Myocyte (in vitro differentiated cells): ENCODE results near the gene MIA3. TPM values are rescaled to one million over a fixed set of nuclear protein-coding genes. Genes with fewer than 3 reads are reported as not detected.
A peak's percentile ranks its signal among the peaks of the same experiment; 100 is the strongest.

Experiments used
- DNase-seq: peaks from one replicate; pipeline ENCODE4 v3.0.0-alpha.2; 2012; ENCODE audit warnings: low read depth
- total RNA-seq: library from RNA; depleted of rRNA; stranded (reverse); fragments of >200 nt; gene quantifications from 2 replicates; pipeline ENCODE4 v1.2.3, GENCODE V29; 2014

Gene MIA3
- total RNA-seq, 1 donor from 2014 or later, result 59.0 TPM

DNA sequence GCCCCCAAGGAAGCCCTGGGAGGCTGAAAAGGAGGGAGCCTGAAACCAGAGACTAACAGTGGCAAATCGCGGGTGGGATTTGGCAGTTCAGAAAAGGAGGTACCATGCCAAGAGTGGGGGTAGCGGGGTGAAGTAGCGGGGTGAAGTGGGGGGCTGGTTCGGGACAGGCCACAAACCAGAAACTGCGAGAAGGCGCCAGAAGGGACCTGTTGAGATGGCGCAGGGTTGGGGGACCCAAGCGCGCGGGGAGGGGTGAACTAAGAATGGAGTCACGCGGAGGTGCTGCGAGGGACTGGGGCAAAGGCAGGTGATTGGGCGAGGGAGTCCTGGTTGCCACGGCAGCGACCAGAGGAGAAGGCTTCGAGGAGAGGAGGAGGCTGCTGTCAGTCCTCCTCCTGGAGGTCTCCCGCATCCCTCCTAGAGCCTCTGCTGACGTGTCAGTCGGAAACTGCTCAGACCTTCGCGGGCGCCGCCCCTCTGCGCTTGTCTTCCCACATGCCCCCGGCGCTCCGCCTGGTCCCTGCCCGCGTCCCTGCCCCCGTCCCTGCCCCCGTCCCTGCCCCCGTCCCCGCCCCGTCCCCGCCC, 438 bp upstream of the MIA3 start:
- peak; percentile 89 for DNase-seq

DNA sequence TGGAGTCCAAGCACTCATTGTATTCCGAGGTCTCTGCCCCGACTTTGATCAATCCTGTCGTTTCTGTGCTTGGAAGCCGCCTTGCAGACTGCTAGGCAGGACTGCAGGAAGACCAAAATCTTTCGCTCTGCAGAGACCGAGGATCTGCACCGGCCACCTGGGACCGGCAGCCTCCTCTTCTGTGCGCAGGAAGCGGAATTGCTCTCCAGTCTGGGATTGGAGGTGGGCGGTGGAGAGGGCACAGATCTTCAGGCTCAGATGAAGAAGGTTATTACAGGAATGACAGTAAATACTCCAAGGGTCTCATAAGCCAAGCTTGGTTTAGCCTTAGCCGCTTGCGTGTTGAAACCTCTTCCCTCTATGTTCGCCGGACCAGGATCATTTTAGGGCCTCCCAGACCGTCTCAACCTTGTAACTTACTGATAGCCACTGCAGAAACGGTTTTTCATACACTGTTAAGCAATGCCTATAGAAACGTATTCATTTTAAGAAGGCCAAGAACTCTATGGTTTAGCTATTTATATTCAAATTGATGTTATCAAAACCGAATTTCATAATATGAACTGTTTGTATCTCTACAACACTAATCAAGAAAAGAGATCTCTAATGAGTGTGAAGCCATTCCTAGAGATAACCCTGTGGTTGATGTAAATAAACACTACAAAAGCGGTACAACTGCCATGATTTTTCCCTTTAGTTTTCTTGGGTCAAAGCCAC, 1.1 kb downstream of the MIA3 start:
- peak; percentile 32 for DNase-seq

DNA sequence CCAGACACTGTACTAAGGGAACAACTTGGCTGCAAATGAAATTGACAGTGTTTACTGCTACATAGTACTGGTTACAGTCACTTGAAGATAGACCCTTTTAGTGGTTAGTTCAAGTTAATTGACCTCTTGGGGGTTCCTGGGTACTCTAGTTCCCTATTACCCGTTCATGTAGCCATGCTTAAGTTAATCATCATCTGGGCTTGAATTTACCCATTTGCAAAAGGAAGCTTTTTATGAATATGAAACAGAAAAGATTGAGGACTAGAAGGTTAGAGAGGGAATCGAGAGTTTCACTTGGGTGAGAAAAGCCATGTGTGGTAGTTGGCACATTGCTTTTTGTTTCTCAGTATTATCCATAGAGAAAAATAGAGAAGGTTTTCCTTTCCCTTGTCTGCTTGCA, 2.7 kb downstream of the MIA3 start:
- DNase-seq, result no peak

DNA sequence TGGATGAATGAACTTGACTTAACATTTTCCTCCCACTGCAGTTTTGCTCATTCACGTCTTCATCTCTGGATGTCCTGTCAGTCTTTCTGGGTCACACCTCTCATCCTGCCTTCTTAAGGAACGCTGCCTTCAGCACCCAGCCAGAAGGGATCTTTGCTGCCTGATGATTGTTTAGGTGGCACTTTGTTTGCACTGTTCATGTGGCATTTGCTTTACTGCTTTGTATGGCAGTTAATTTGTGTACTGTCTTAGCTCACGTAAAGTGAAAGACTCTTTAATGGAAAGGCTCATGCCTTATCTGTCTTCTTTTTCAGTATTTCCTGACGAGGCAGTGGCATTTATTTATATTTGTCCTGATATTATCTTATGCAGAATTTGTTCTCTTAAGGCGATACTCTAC, 4.9 kb downstream of the MIA3 start:
- DNase-seq, result no peak

DNA sequence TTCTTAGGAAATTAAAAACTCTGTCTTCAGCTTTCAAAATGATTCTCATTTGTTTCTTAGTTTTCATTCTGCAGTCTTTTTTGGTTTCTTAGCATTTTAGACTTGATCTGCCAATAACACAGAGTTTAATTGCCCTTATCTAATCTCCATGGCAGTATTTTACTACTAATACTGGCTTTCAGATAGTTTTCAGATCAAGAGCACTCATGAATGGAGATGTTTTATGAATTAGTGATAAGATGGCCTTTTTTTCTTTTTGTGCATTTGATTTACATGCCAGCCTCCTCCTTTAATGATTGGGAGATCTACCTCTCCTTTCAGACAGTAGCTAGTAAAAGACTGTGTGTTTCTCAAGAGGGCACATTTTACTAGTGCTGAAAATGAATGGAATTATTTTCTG, 5.6 kb downstream of the MIA3 start:
- DNase-seq, result no peak

DNA sequence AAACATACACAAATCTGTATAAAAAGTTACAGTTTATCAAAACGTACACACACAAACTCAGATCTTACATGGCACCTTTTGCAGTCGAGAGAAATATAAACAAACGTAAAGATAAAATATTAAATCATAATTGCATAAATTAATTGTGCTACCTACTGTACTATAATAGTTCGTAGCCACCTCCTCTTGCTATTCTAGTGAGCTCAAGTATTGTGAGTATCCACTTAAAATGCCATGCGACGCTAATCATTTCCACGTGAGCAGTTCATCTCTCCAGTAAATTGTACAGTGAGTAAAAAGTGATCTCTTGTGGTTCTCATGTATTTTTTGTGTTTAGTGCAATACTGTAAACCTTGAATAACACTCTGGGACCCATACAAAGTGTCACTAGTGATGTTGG, 6.3 kb downstream of the MIA3 start:
- no peak for DNase-seq

DNA sequence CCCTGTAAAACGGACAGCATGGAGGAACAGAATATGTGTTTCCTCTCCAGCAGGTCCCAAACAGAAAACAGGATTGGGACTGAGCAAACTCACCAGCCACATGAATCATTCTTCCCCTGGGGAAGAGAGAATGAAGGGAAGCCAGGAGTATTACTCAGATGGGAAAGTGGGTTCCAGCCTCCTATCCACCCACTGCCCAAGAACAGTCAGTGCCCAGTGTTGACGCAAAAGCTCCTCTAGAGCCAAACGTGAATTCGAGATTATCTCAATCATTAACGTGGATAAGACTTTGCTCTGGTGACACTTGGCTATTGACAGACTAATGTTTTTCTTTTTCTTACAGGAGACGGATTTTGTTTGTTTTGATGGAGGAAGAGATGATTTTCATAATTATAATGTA, 9.3 kb downstream of the MIA3 start:
- peak; percentile 30 for DNase-seq

DNA sequence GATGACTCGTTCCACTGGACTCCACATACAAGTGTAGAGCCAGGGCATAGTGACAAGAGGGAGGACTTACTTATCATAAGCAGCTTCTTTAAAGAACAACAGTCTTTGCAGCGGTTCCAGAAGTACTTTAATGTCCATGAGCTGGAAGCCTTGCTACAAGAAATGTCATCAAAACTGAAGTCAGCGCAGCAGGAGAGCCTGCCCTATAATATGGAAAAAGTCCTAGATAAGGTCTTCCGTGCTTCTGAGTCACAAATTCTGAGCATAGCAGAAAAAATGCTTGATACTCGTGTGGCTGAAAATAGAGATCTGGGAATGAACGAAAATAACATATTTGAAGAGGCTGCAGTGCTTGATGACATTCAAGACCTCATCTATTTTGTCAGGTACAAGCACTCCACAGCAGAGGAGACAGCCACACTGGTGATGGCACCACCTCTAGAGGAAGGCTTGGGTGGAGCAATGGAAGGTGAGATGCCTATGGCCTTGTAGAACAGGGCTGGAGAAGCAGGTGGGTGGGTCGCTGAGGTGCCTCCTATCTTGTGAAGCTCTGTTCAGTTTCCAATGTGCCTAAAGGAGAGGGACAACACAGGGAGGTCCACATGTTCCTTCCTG, 12.1 kb downstream of the MIA3 start:
- DNase-seq, result no peak

DNA sequence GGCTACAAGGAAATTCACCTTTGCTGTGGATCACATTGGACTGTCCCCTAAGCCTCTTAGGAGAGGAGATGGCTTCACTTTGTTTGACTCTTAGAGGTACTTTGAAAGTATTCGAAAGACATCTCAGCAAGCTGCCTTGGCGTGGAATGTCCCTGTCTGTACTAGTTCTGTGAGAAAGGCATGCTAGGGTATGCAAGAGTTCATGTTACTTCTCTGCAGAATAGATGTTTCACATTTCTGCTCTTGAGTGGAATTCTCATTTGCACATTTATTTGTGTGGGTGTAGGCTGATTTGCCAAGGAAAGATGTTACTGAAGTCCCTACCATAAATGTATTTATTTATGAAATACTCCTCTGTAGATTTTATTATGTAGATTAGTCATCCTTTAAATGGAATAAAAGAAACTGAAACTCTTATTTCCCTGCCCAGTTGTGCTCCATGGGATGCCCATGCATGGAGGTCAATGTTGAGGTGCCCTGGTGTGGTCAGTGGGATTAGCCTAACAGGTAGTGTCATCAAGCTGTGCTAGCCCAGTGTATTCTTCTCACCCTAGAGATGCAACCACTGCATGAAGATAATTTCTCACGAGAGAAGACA, 13.8 kb downstream of the MIA3 start:
- DNase-seq, result no peak

DNA sequence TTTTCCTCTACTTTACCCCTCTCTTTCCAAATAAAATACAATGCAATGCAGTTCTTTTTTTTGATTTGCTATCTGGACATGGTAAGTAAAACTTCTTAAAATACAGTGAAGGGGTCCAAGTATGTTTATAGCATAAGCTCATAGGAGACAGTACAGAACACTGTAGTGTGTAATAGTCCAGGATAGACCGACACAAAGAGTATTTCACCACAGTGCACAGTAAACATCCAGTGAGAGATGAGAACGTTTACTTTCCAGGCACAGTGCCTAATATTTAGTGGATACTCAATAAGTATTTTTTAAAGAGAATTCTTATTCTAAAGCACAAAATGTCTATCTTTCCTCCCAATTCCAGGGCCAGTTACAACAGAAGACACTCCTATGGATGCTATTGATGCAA, 14.9 kb downstream of the MIA3 start:
- DNase-seq, result no peak

DNA sequence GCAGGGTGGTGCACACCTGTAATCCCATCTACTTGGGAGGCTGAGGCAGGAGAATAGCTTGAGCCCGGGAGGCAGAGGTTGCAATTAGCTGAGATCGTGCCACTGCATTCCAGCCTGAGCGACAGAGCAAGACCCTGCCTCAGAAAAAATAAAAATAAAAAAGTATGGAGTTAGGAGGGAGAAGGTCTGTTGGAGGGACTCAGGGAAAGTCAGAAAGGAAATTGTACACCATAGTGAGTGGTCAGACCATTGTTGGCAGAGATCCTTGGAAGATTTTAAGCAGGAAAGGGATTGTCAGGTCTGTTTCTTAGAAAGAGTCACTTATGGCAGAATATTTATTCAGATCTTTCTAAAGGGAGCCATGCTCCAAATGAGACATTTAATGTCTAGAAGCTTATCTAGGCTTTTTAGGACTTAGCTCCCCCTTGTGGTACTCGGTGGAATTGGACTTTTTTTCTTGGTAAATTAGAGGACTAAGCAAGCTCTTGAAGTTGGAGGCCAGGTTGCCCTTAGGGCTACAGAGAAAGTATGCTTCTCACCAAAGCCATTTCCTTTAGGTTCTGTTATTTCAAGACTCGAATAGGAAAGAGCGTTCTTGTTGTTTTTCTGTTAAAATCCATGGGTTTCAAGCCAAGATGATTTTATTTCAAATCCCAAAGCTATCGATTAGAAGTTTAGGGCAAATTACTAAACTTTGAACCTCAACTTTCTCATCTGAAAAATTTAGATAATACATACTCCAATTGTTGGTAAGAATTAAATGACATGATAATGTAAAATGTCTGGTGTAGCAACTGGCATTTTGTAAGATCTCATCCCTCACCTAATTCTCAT, 16.5 kb downstream of the MIA3 start:
- DNase-seq, result peak; percentile 95

DNA sequence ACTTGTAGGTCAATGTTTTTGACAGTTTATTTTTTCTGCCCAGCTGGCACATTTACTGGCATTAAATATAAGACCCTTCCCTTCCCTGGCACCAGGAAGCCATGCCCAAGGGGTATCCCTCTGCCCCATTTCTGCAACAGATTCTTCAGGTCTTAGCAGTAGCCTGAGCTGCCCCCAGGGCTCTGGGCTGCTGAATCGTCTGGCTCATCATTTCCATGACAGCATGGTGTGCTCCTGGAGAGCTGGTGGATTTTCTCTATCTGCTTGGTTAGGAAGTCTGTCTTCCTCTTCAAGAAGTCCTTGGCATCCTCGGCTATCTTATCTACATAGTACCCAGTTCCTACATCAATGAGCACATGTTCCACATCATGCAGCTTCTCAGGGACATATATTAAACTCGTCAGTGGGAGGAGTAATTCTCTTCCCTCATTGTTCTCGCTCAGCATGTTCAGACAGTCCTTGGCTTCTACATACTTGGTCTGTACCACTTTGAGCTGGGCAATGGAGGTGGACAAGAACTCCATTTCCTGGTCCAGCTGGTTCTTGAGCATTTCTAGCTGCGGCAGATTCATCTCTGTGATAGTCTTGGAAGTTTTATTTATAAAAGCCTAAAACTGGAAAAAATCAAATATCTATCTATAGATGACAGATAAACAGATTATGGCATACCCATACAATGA, 23.5 kb downstream of the MIA3 start:
- DNase-seq, result no peak

DNA sequence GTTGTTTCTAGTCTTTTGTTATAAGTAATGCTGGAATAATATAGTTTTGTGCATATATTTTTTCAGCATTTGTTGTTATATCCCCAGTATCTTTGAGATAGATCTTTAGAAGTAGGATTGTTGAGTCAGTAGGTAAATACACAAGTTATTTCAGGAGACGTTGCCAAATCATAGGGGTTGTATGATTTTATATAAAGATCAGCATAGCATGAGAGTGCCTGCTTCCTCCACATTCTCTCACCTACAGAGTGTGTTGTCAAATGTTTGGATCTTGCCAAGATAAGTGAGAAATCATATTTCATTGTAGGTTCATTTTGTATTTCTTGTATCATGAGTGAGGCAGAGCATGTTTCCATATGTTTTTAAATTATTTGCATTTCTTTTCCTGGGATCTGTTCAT, 24.6 kb downstream of the MIA3 start:
- DNase-seq, result no peak

DNA sequence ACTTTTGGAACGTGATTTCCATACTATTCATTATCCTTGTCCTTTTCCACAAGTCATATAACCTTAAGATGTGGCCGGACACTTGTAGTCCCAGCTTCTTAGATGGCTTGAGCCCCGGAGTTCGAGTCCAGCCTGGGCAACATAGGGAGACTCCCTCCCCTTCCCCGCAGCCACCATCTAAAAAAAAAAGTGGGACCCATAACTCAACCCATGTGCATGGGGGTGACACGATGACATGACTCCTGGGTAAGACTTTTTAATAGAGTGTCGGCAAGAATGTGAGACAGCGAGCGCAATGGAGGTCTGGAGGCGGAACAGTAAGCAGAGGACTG, 25.7 kb downstream of the MIA3 start:
- no peak for DNase-seq

DNA sequence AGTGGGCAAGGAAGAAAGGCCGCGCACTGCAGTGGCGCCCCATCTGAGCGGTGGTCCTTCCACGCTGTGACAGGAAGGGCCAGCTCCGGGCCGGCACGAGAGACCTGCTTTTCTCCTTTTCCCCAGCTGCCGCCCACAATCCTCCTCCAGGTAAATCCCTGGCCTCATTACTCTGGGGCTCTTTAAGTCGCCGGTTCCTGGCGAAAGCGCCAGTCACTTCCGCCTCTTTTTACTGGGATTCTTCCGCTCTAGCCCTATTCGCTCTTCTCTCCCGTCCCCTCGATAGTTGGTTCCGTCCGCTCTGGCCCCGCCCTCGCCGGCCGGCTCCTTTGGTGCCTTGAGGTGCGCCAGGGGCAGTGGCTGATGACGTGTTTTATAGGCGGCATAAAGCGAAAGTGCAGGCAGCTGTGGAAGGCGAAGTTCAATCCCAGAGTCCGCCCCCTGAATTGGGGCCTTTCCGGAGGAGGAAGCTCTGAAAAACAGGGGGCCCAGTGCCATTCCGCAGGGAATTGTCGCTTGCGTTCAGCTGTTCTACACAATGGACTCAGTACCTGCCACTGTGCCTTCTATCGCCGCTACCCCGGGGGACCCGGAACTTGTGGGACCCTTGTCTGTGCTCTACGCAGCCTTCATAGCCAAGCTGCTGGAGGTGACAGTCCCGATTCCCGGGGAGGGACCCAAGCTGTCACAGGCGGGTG, 26.2 kb downstream of the MIA3 start:
- peak; percentile 99 for DNase-seq

DNA sequence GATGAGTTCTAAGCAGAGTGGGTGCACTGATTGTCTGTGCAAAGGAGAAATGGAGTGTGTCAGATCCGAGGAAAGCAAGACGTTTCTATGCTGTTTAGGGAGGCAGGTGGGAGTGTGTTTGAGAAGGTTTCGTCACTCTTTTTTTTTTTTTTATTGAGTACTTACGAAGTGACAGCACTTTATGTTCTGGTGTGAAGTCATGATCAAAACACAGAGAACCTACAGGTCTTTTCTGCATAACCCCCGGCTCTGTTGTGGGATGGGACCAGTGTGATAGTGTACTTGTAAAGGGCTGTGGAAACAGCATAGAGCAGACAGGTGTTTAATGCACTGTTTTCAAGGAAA, 26.7 kb downstream of the MIA3 start:
- DNase-seq, result no peak

DNA sequence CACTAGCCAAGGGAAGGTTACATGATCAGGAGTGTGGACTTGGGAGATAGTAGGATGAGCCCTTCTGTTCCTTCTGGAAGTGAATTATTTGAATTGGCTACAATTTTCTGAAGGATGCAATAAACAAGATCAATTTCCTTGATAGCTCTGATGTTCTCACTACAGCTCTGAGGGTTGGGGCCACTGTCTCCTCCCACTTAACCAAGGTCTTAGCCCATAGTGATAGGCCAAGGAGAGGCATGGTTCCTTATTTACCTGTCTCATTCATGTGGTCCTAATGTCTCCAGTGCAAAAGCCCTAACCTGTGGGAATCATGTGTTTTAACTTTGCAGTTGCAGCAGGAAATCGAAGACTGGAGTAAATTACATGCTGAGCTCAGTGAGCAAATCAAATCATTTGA, 34.8 kb downstream of the MIA3 start:
- no peak for DNase-seq

DNA sequence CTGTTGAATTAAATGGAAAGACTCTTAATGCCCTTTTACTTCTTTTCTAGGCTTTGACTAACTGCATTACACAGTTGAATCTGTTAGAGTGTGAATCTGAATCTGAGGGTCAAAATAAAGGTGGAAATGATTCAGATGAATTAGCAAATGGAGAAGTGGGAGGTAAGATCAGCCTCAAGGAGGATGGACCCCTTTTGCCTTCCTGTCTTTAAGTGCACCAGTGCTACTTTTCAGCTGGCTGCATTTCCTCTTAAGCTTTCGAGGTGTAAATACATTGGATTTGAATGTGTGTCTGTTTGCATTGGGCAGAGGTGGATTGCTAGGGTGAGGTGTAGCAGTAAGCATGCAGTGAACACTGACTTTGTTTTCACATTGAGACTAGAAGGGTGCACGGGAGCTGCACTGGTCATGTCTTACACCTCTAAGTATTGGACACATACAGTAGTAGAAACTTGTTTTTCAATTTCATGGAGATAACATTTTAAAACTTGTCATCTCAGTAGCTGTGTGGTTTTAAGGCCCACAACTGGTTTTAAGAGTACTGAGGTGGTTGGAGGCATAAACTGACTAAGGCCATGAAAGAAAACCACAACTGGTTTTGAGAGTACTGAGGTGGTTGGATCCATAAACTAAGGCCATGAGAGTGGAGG, 35.4 kb downstream of the MIA3 start:
- no peak for DNase-seq

DNA sequence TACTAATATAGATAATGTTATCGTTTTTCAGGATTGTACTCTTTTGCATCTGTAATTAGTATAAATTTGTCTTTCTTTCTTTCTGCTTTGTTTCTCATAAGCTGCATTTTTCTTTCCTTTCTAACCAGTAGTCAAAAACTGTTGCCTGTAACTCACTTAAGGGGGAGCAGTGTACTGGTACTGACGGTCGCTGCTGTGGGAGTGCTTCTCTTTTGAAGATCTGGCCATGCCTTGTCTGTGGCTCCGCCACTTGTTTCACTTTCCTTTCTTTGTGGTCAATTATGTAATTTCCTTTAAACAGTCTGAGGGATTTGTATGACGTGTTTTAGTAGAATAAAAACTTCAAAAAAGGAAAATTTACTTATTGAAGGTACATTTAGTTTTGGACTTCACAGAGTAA, 37.0 kb downstream of the MIA3 start:
- DNase-seq, result peak; percentile 6
